Parathyroid adenoma (tissue), 2 donors: Measurements from ENCODE around the gene ASPG.
A peak's percentile ranks its signal among the peaks of the same experiment; 100 is the strongest.

Experiments used
- H2AFZ ChIP-seq: fragments of 300-600 bp; sonication (generic); one replicate; pipeline ENCODE4 v1.7.0; 2017; ENCODE audit warnings: antibody characterized with exemption, mild to moderate bottlenecking
- H3K27ac ChIP-seq: fragments of 300-600 bp; sonication (generic); one replicate; pipeline ENCODE4 v1.7.0; 2017
- H3K27me3 ChIP-seq: fragments of 300-600 bp; sonication (generic); one replicate; pipeline ENCODE4 v1.7.0; 2017; ENCODE audit warnings: low read length; ENCODE audit not compliant: control insufficient read depth, insufficient read depth
- H3K36me3 ChIP-seq: fragments of 300-600 bp; sonication (generic); one replicate; pipeline ENCODE4 v1.7.0; 2017; ENCODE audit warnings: low read length; ENCODE audit not compliant: control insufficient read depth, insufficient read depth
- H3K4me1 ChIP-seq: fragments of 300-600 bp; sonication (generic); one replicate; pipeline ENCODE4 v1.7.0; 2017; ENCODE audit warnings: control low read depth
- H3K4me2 ChIP-seq: fragments of 300-600 bp; sonication (generic); one replicate; pipeline ENCODE4 v1.7.0; 2017; ENCODE audit warnings: low read length
- H3K4me3 ChIP-seq: fragments of 300-600 bp; sonication (generic); one replicate; pipeline ENCODE4 v1.7.0; 2017; ENCODE audit warnings: low read depth, low read length
- H3K79me2 ChIP-seq: fragments of 300-600 bp; sonication (generic); one replicate; pipeline ENCODE4 v1.7.0; 2017; ENCODE audit warnings: control low read depth
- H3K9ac ChIP-seq: fragments of 300-600 bp; sonication (generic); one replicate; pipeline ENCODE4 v1.7.0; 2017; ENCODE audit warnings: mild to moderate bottlenecking
- H3K9me3 ChIP-seq: fragments of 300-600 bp; sonication (generic); one replicate; pipeline ENCODE4 v1.7.0; 2017; ENCODE audit warnings: low read length; ENCODE audit not compliant: control insufficient read depth
- TF ChIP-seq, protein P1 (sequence below): fragments of 300-600 bp; sonication (generic); IDR thresholded peaks from one replicate; pipeline ENCODE4 v1.7.0; 2017; ENCODE audit warnings: antibody characterized with exemption, mild to moderate bottlenecking
- donor health status: primary hyperparathyroidism.

ASPG gene

DNA sequence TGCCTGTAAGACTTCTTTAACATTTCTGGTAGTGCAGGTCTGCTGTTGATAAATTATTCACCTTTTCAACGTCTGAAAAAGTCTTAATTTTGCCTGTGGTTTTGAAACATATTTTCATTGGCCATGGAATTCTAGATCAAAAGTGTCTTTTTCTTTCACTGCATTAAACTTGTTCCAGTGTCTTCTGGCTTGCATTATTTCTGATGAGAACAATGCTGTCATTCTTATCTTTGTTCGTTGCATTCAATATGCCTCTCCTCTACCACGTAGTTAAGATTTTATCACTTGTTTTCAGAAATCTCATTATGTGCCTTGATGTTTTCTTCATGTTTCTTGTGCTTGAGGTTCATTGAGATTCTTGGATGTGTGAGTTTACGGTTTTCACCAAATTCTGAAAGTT lies 39.5 kb downstream of the ASPG start:
- Histone ChIP-seq H2AFZ (no peak overlapping the region), H3K36me3 (no peaks in the 10 kb centered on the region), H3K4me2 (no peak overlapping the region), H3K4me3 (no peak overlapping the region), H3K79me2 (no peaks in the 10 kb centered on the region), H3K27me3 (no peaks in the 10 kb centered on the region), H3K9me3 (no peaks in the 10 kb centered on the region), H3K27ac (no peak overlapping the region), H3K9ac (no peak overlapping the region), H3K4me1 (no peaks in the 10 kb centered on the region)
- TF ChIP-seq, protein P1, sequence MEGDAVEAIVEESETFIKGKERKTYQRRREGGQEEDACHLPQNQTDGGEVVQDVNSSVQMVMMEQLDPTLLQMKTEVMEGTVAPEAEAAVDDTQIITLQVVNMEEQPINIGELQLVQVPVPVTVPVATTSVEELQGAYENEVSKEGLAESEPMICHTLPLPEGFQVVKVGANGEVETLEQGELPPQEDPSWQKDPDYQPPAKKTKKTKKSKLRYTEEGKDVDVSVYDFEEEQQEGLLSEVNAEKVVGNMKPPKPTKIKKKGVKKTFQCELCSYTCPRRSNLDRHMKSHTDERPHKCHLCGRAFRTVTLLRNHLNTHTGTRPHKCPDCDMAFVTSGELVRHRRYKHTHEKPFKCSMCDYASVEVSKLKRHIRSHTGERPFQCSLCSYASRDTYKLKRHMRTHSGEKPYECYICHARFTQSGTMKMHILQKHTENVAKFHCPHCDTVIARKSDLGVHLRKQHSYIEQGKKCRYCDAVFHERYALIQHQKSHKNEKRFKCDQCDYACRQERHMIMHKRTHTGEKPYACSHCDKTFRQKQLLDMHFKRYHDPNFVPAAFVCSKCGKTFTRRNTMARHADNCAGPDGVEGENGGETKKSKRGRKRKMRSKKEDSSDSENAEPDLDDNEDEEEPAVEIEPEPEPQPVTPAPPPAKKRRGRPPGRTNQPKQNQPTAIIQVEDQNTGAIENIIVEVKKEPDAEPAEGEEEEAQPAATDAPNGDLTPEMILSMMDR: no peak

GRCh38 chr14:104126753-104127152 lies 41.3 kb downstream of the ASPG start:
- H3K4me3 ChIP-seq: no peak overlapping the region
- no peak overlapping the region for H3K27ac ChIP-seq
- H2AFZ ChIP-seq: no peak overlapping the region
- no peak overlapping the region for H3K4me2 ChIP-seq
- H3K9ac ChIP-seq: no peak overlapping the region
- H3K27me3 ChIP-seq: no peaks in the 10 kb centered on the region
- H3K79me2 ChIP-seq: no peaks in the 10 kb centered on the region
- H3K4me1 ChIP-seq: no peaks in the 10 kb centered on the region
- TF ChIP-seq, protein P1: no peak
- H3K36me3 ChIP-seq: no peaks in the 10 kb centered on the region
- no peaks in the 10 kb centered on the region for H3K9me3 ChIP-seq

DNA sequence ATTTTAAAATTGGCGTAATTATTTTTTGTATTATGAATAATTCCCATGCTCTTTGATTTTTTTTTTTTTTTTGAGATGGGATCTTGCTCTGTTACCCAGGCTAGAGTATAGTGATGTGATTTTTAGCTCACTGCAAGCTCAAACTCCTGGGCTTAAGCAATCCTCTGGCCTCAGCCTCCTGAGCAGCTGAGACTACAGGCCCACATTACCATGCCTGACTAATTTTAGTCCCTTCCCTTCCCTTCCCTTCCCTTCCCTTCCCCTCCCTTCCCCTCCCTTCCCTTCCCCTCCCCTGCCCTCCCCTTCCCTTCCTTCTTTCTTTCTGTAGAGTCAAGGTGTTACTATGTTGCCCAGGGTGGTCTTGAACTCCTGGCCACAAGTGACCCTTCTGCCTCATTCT lies 43.5 kb downstream of the ASPG start:
- H3K9ac ChIP-seq: no peak overlapping the region
- TF ChIP-seq, protein P1: no peak

GRCh38 chr14:104129556-104129955 lies 44.1 kb downstream of the ASPG start:
- Histone ChIP-seq H3K4me1 (no peaks in the 10 kb centered on the region), H3K4me3 (no peak overlapping the region), H3K4me2 (no peak overlapping the region), H3K9me3 (no peaks in the 10 kb centered on the region), H3K79me2 (no peaks in the 10 kb centered on the region), H3K27ac (no peak overlapping the region), H2AFZ (no peak overlapping the region), H3K27me3 (no peaks in the 10 kb centered on the region), H3K36me3 (no peaks in the 10 kb centered on the region), H3K9ac (no peak overlapping the region)
- TF ChIP-seq, protein P1: no peak

More for the DNA sequence above, 43.5 kb downstream of the ASPG start:
- Histone ChIP-seq H3K4me1 (no peaks in the 10 kb centered on the region), H2AFZ (no peak overlapping the region), H3K9me3 (no peaks in the 10 kb centered on the region), H3K4me3 (no peak overlapping the region), H3K27me3 (no peaks in the 10 kb centered on the region), H3K4me2 (no peak overlapping the region), H3K79me2 (no peaks in the 10 kb centered on the region), H3K27ac (no peak overlapping the region), H3K36me3 (no peaks in the 10 kb centered on the region)

GRCh38 chr14:104130974-104131651 lies 45.6 kb downstream of the ASPG start:
- Histone ChIP-seq H3K4me3 (no peak overlapping the region), H3K27me3 (peaks cover 4% of the 10 kb centered on the region), H3K36me3 (no peaks in the 10 kb centered on the region), H2AFZ (no peak overlapping the region), H3K4me2 (no peak overlapping the region), H3K27ac (no peak overlapping the region), H3K9ac (no peak overlapping the region), H3K79me2 (no peaks in the 10 kb centered on the region), H3K9me3 (no peaks in the 10 kb centered on the region), H3K4me1 (no peaks in the 10 kb centered on the region)
- TF ChIP-seq, protein P1: peak; percentile 88
